C4-2B (cell line): Measurements from ENCODE around the gene GRIP1.

Experiments used
- H3K27ac ChIP-seq: fragments of 450-650 bp; 2 replicates; pipeline ENCODE4 v1.5.1; 2017
- CTCF ChIP-seq: fragments of 450-650 bp; conservative IDR thresholded peaks from 2 replicates; pipeline ENCODE4 v1.5.1; 2017; ENCODE audit warnings: mild to moderate bottlenecking
- ZFX ChIP-seq: fragments of 450-650 bp; IDR thresholded peaks from 2 replicates; pipeline ENCODE4 v1.6.1; 2017

The GRIP1 gene

GRCh38 chr12:66707002-66707697 is 28.3 kb upstream of the GRIP1 start:
- TF ChIP-seq ZFX (no peak), CTCF (no peak)
- H3K27ac ChIP-seq: no peak overlapping the region

- TF ChIP-seq CTCF: no peak
- TF ChIP-seq ZFX: no peak
- H3K27ac ChIP-seq: no peak overlapping the region
Measured at GRCh38 chr12:66699738-66700482, 21.0 kb upstream of the GRIP1 start.

- TF ChIP-seq CTCF: peak; percentile 11; the same call in 1 of the 2 replicates
- TF ChIP-seq ZFX: no peak
- H3K27ac ChIP-seq: no peak overlapping the region
Measured at GRCh38 chr12:66698558-66698957, 19.7 kb upstream of the GRIP1 start.

GRCh38 chr12:66697404-66697803 is 18.5 kb upstream of the GRIP1 start:
- no peak for TF ChIP-seq CTCF
- TF ChIP-seq ZFX: no peak
- H3K27ac ChIP-seq: no peak overlapping the region

- H3K27ac ChIP-seq: no peak overlapping the region
- no peak for TF ChIP-seq ZFX
- no peak for TF ChIP-seq CTCF
Measured at GRCh38 chr12:66694666-66695613, 16.1 kb upstream of the GRIP1 start.

- TF ChIP-seq ZFX (no peak), CTCF (peak; percentile 79)
- H3K27ac ChIP-seq: no peak overlapping the region
Measured at GRCh38 chr12:66693901-66694513, 15.1 kb upstream of the GRIP1 start.
